ENCODE measurements around the gene CSNK1D. TPM values are rescaled to one million over a fixed set of nuclear protein-coding genes. Genes with fewer than 3 reads are reported as not detected.

The CSNK1D gene
- total and polyA plus RNA-seq, 2 donors (not counting 1 experiment from before 2014, with no cell fraction given): 196 to 241 TPM

GRCh38 chr17:82278308-82278707 lies 4.8 kb upstream of the CSNK1D start:
- no peak overlapping the region for H3K27ac Mint-ChIP-seq
- H3K27me3 ChIP-seq (replicated peaks in 1 of 4; ENCODE audit: control extremely low read depth in 1 of 4, control insufficient read depth in 3 of 4, insufficient read depth in 4 of 4, low read length in 3 of 4): peaks cover 0 to 11% (median 0%) of the 10 kb centered on the region in 4 experiments
- H3K4me2 ChIP-seq (replicated peaks; ENCODE audit: low read depth, low read length, poor library complexity, severe bottlenecking): no peak overlapping the region
- H3K9ac ChIP-seq (ENCODE audit: low read length): no peak overlapping the region
- peaks cover 5% of the 10 kb centered on the region for H3K4me1 Mint-ChIP-seq
- no peaks in the 10 kb centered on the region for H3K36me3 ChIP-seq (replicated peaks in 1 of 2; ENCODE audit: control extremely low read depth in 1 of 2, control insufficient read depth in 1 of 2, extremely low read depth in 1 of 2, insufficient read depth in 2 of 2, low read length in 1 of 2)
- CTCF ChIA-PET: no interaction called here
- no peaks in the 10 kb centered on the region for H3K27me3 Mint-ChIP-seq
- no peak for ATAC-seq (ENCODE audit: low read depth)
- peaks cover 18% of the 10 kb centered on the region for H3K79me2 ChIP-seq (ENCODE audit: control insufficient read depth, insufficient read depth, low read length)
- POLR2A ChIA-PET: no interaction called here
- peaks cover 7% of the 10 kb centered on the region for H4K20me1 ChIP-seq (ENCODE audit: control insufficient read depth, insufficient read depth, low read length, poor library complexity, severe bottlenecking)
- H2AFZ ChIP-seq (ENCODE audit: insufficient read depth, low read depth, low read length, poor library complexity, severe bottlenecking): no peak overlapping the region
- no peak overlapping the region for H3K27ac ChIP-seq (ENCODE audit: low read length in 2 of 2)
- H3K9me3 ChIP-seq (ENCODE audit: control extremely low read depth in 1 of 3, control insufficient read depth in 2 of 3, insufficient read depth in 1 of 3, low read length in 2 of 3): no peaks in the 10 kb centered on the region
- WGBS (ENCODE audit: insufficient coverage): 97% methylated on average over 8 of the region's 9 CpGs
- no peak overlapping the region for H3K4me3 ChIP-seq (ENCODE audit: control extremely low read depth in 1 of 5, extremely low read depth in 1 of 5, insufficient read depth in 1 of 5, low read depth in 2 of 5, low read length in 4 of 5)
- no peak overlapping the region for H3K4me3 Mint-ChIP-seq
- H3K9me3 Mint-ChIP-seq (ENCODE audit: insufficient read depth): no peaks in the 10 kb centered on the region
- no peak for DNase-seq
- TF ChIP-seq CTCF (IDR thresholded peaks at IDR 0.05) (no peak), EZH2 (IDR thresholded peaks at IDR 0.05; ENCODE audit: borderline replicate concordance, insufficient read depth, low read depth, low read length, poor library complexity, severe bottlenecking) (no peak)
- peaks cover 6 to 9% of the 10 kb centered on the region in 2 donors for H3K4me1 ChIP-seq (ENCODE audit: control insufficient read depth in 2 of 2, insufficient read depth in 2 of 2, low read length in 2 of 2)
- intact Hi-C loops (cut with micrococcal nuclease): no loop called here

- POLR2A ChIA-PET: no interaction called here
- ATAC-seq (ENCODE audit: low read depth): no peak
- Mint-ChIP-seq H3K4me1 (peaks cover 5% of the 10 kb centered on the region), H3K4me3 (no peak overlapping the region), H3K27ac (no peak overlapping the region), H3K9me3 (ENCODE audit: insufficient read depth) (no peaks in the 10 kb centered on the region), H3K27me3 (no peaks in the 10 kb centered on the region)
- no peak for DNase-seq
- Histone ChIP-seq H3K27ac (ENCODE audit: low read length in 2 of 2) (no peak overlapping the region), H3K4me1 (ENCODE audit: control insufficient read depth in 2 of 2, insufficient read depth in 2 of 2, low read length in 2 of 2) (peaks cover 6 to 9% of the 10 kb centered on the region in 2 donors), H3K9ac (ENCODE audit: low read length) (no peak overlapping the region), H3K79me2 (ENCODE audit: control insufficient read depth, insufficient read depth, low read length) (peaks cover 22% of the 10 kb centered on the region), H4K20me1 (ENCODE audit: control insufficient read depth, insufficient read depth, low read length, poor library complexity, severe bottlenecking) (peaks cover 7% of the 10 kb centered on the region), H3K9me3 (ENCODE audit: control extremely low read depth in 1 of 3, control insufficient read depth in 2 of 3, insufficient read depth in 1 of 3, low read length in 2 of 3) (no peaks in the 10 kb centered on the region), H2AFZ (ENCODE audit: insufficient read depth, low read depth, low read length, poor library complexity, severe bottlenecking) (no peak overlapping the region), H3K36me3 (replicated peaks in 1 of 2; ENCODE audit: control extremely low read depth in 1 of 2, control insufficient read depth in 1 of 2, extremely low read depth in 1 of 2, insufficient read depth in 2 of 2, low read length in 1 of 2) (no peaks in the 10 kb centered on the region), H3K4me2 (replicated peaks; ENCODE audit: low read depth, low read length, poor library complexity, severe bottlenecking) (no peak overlapping the region), H3K4me3 (ENCODE audit: control extremely low read depth in 1 of 5, extremely low read depth in 1 of 5, insufficient read depth in 1 of 5, low read depth in 2 of 5, low read length in 4 of 5) (no peak overlapping the region), H3K27me3 (replicated peaks in 1 of 4; ENCODE audit: control extremely low read depth in 1 of 4, control insufficient read depth in 3 of 4, insufficient read depth in 4 of 4, low read length in 3 of 4) (peaks cover 0 to 10% (median 0%) of the 10 kb centered on the region in 4 experiments)
- 96% methylated on average over 11 of the region's 12 CpGs for WGBS (ENCODE audit: insufficient coverage)
- CTCF ChIA-PET: no interaction called here
- TF ChIP-seq CTCF (IDR thresholded peaks at IDR 0.05) (no peak), EZH2 (IDR thresholded peaks at IDR 0.05; ENCODE audit: borderline replicate concordance, insufficient read depth, low read depth, low read length, poor library complexity, severe bottlenecking) (no peak)
- intact Hi-C loops (cut with micrococcal nuclease): no loop called here
Observed at GRCh38 chr17:82277851-82278250, 4.4 kb upstream of the CSNK1D start.

Data from B cell (primary cell).